ENCODE data around the gene WNT1.

- TF ChIP-seq POLR2A (IDR thresholded peaks at IDR 0.05) (no peak), CTCF (IDR thresholded peaks at IDR 0.05) (no peak)
These were observed 49.9 kb downstream of the WNT1 start for GRCh38 chr12:49027846-49028555.
